NCI-H128 (cell line): ENCODE results near the gene NFIB.
A peak's percentile ranks its signal among the peaks of the same experiment; 100 is the strongest.

Source experiments
- DNase-seq: peaks from one replicate; lab custom pipeline; 2025; ENCODE audit not compliant: unreplicated experiment; lab: John Stamatoyannopoulos, UW

Gene NFIB

GRCh38 chr9:14313951-14314423, at the start of gene NFIB:
Gene NFIB (minus strand): TSS chr9:14314141. CDS start chr9:14313511, 630 bp downstream.
- DNase-seq: peak; percentile 48

- DNase-seq: no peak
These were observed 48.2 kb upstream of the NFIB start for GRCh38 chr9:14362175-14362574.

DNA sequence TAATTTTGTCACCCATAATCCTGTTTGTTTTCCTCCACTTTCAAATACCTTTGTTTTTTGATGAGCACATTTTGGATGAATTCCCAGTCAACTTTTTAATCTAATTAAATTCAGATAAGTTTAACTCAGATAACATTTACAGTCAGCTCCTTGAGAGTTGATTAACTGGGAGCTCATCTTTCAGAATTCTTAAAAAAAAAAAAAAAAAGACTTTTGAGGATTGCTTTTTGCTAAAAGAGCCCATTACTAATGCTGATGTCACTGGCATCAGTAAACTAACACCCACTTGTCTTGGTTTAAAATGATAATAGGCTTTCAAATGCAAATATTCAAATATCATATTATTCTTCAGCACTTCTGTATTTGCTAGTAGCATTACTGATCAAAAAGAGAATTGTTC, 47.1 kb upstream of the NFIB start:
- DNase-seq: no peak

DNA sequence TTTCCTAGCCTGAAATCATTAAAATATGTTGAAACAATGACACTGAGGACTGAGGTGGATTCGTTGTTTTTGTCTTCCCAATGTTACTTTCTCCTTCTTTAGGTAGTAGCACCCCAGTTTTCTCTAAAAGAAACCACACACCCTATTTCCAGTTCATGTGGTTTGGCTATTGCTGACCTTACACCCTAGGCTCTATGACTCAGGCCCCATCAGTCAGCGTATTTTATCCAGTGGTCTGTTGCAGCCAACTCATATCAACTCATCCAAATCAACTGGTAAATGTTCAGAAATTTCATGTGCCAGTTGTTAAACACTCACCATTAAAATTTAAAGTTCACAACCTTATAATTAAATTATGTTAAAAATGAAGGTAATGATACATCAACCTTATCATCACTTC, 44.6 kb upstream of the NFIB start:
- no peak for DNase-seq

GRCh38 chr9:14356351-14357265, 42.7 kb upstream of the NFIB start:
- DNase-seq: no peak

DNA sequence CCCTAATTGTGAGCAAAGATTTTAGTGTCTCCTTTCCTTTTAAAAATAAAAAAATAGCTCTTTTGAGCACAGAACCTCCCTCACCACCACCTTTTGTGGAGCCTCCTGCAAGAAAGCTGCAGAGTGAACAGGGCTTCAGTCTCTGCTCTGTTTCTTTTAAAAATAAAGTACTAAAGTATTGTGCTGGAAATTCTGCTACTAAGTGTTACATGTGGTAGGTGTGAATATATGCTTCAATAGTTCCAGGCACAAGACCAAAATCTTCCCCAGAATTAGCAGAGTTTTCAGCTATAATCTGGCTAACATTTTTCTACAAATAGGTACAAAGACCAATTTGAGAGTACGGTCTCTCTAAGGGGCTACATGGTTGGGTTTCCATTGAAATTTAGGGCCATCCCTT, 40.3 kb upstream of the NFIB start:
- no peak for DNase-seq

DNA sequence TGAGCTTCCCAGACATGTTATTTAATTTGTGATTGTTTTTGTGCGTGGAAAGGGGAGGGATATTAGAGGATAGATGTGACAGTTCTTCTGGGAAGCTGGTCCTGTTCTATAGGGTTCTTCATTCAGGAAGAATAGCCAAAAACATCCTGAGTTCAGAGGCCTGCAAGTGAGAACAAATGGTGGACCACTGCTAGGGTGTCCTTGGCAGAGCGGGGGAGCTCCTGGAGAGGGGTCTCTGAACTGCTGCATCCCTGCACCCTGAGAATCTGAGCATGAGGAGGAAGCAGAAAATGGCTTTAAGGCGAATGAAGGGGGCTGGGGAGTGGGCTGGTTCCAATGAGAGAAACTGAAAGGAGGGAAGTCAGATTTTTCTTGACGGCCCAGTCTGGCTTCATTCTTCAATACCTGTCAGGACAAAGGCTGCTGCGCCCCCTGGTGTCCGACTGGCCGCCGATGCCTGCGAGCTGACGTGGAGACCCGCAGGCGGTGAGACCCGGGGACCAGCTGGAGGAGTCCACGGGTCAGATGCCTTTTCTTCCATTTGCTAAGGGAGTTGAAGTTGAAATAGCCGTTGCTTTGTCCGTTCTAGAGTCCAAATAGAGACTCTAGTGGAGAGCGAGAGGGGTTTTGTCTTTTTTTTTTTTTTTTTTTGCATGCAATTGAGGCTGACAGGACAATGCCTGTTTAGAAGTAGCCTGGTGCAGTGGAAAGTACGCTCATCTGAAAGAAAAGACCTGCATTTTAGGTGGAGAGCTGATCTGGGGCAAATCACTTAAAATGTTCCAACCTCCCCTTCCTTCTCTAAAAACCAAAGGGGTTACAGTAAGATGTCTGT, 39.5 kb upstream of the NFIB start:
- peak; percentile 82 for DNase-seq

DNA sequence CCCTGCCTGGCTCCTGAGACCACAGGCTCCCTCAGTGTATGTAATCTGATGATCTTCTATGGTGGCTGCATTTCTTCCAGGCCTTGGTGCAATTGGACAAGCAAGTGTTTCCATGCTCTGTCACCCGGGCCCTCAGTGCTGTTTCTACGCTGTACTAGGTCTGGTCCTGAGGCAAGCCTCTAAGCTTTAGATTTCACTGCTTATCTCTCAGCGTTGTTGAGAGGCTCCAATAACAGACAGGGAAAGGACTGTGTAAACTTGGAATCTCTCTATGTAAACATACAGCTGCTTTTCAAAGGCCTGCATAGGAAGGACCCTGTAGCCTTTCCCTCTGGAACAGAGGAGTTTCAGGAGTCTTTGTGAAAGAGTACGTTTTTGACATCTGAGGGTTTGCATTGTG, 38.6 kb upstream of the NFIB start:
- DNase-seq: no peak

DNA sequence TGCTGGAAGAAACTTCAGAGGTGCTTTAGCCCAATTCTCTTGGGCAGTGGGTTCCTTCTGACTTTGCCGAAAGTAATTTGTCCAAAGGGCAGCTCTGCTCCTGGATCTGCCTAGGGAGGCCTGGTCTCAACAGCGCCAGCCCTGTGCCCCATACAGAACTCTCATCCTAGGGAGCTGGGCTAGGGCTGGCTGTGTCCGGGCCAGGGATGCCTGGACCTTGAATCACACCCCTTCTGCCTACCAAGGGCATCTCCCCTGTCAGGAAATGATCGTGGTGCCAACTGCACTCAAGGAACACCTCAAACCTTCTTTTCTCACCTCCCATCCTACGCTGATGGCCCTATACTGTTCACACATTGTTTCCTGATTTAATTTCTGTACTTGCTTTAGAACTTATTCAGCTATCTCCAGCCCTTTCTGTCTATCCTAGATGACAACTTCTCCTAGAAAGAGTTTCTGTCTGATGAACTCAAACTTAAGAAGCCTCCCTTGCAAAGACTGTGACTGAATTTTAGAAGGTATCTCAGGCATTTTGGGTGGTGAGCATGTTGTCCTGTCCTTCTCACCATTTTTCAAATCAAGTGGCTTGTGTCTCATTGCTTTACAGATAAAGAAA, 37.4 kb upstream of the NFIB start:
- DNase-seq: no peak

DNA sequence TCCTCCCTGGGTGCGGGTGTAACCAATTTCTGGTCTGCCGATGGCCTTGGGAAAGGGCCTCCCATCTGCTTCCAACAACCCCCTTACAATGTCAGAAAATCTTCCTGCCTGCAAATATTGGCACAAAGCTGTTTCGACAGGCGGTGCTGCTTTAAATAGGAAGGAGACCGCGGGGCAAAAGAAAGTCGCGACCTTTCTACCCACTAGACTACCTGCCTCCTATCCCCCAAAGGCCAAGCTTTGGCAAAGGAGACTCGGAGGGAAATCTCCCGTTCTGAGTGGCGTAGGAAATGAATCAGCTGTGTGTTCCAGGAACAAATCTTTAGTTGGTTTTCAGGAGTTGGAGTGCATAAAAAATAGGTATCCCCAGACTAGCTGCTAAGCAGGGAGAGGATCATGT, 36.8 kb upstream of the NFIB start:
- DNase-seq: no peak

GRCh38 chr9:14350349-14350728, 36.4 kb upstream of the NFIB start:
- no peak for DNase-seq

DNA sequence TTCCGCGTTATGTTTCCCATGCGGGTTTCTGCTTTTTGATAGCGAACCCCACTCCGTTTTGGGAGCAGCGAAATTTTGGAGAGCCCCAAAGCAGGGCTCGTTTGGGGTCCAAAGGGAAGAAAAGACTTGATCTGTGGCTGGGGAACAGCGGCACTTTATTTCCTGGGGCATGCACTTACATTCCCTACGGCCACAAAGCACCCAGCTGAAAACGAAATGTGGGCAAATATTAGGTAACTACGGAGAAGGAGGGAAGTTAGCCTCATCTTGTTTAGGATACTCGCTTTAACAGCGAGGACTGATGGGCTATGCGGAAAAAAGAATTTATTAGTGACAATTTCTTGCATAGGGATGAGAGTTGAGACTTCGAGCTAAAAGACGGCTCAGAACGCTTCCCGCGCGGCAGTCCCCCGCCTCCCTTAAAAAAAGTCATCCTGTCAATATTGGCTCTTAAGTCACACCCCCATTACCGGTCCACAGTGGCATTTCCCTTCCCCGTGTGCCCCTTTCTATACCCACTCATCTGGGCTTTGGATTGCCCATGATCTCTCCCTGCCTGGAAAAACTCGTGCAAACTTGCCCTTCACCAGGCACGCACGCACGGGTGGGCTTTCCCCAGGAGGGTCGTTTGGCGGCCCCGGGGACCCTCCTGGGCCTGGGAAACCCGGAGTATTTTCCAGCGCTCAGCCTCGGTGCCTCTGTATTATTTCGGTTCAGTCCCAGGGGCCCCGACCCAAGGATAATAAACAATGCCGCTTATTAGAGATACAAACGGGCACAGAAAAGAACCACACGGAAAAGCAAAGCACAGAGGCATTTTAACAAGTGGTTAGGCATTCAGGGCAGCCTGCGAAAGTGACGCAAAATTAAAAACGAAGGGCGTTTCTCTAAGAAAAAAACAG, 35.8 kb upstream of the NFIB start:
- no peak for DNase-seq

GRCh38 chr9:14349146-14349446, 35.2 kb upstream of the NFIB start:
- no peak for DNase-seq

- no peak for DNase-seq
These were observed 34.6 kb upstream of the NFIB start for GRCh38 chr9:14348373-14349145.

GRCh38 chr9:14348123-14348372, 34.1 kb upstream of the NFIB start:
- DNase-seq: no peak

DNA sequence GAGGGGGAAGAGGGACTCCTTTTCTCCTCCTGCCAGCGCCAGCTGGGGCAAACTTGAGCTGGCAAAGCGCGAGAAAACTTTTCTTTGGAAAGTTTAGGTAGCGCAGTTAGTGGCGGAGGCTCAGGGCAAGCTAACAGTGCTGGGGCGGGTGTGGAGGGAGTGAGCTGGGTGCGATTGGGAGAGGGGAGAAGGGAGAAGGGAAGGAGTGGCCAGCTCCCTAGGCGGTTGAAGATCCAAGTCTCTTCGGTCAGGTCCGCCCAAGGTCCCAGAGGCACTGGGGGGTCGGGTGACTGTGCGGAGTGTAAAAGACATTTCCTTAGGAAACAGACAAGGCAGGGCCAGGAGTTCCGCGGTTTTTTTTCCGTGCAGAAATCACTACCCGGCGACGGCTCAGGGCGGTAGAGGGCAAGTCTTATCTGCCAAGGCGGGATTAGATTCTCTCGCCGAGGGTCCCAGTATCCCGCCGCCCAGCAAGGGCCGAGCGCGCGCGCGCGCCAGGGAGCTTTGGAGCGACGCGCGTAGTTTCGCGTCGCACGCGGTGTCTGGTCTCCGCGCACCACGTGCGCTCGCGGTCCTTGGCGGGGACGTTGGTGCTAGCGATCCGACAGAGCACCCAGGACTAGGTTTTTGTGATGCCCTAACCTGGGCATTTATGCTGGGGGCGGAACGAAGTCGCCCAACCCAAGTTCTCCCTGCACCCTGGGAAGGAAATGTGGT, 33.6 kb upstream of the NFIB start:
- DNase-seq: no peak

DNA sequence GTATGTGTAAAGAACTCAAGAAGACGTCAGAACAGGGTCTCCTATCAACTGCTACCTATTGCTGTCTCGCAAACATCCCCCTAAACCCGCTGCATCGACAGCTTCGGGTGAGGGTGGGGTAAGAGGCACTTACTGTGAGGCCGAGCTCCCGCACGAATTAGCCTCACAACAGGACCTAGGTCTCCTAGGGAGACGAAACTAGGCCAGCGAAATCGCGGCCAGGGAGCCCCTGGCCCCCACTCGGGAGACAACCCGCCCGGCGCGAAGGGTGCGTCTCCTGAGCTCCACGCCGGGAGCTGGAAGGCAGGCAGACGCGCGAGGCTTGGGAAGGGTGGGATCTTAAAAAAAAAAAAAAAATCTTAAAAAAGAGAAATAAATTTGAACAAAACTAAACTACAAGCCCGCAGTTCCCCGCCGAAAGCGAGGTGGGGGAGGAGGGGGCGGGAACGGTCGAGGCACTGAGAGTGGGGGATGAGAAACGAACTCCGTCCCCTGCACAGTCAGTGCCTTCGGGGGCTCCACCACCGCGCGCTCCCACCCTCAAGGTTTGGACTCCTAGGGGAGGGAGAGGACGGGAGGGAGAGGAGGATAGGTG, 33.0 kb upstream of the NFIB start:
- no peak for DNase-seq

DNA sequence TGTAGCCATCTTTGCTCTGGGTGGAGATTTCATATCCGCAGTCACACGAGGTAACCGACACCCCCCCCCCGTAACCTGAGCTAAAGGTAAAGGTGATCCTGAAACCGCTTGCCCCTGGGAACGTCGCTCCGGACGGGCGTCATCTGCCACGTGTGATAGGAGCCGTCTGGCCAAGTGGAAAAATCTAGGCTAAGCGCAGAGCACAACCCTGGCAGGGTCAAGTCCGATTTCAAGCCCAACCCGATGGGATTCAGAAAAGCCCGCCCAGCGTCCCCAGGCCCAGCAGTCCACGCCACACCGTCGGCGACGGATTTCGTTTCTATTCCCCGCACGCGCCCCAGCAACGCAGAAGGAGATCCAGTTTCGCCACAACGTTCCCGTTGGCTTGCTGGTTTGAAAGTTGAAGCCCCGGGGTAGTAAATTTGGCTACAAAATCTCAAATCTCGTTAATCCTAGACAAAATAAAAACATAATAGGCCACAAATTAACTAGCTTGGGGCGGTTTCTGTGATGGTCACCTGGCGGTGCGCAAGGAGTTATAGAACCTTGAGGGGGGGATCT, 32.4 kb upstream of the NFIB start:
- no peak for DNase-seq
